ENCODE measurements around the gene CDK15.

GRCh38 chr2:201830666-201831065, 24.3 kb downstream of the CDK15 start:
- TF ChIP-seq E2F1 (CRISPR knock-in tag; IDR thresholded peaks at IDR 0.05) (no peak), MAX (CRISPR knock-in tag; IDR thresholded peaks at IDR 0.05) (no peak), CTCF (IDR thresholded peaks at IDR 0.05) (no peak), JUN (CRISPR knock-in tag; IDR thresholded peaks at IDR 0.05) (no peak), USF1 (CRISPR knock-in tag; IDR thresholded peaks at IDR 0.05) (no peak), NR1H2 (CRISPR knock-in tag; IDR thresholded peaks at IDR 0.05) (no peak), SP1 (CRISPR knock-in tag; conservative IDR thresholded peaks at IDR 0.05) (no peak), AFF4 (CRISPR knock-in tag; IDR thresholded peaks at IDR 0.05; ENCODE audit: borderline replicate concordance) (no peak), CREB1 (CRISPR knock-in tag; IDR thresholded peaks at IDR 0.05) (no peak), FOXJ3 (CRISPR knock-in tag; IDR thresholded peaks at IDR 0.05; ENCODE audit: borderline replicate concordance) (no peak), USF2 (CRISPR knock-in tag; IDR thresholded peaks at IDR 0.05) (no peak), SMAD4 (CRISPR knock-in tag; IDR thresholded peaks at IDR 0.05) (no peak)

Measured in WTC11 (cell line).